Measurements from ENCODE around the gene AFF3. TPM values are rescaled to one million over a fixed set of nuclear protein-coding genes. Genes with fewer than 3 reads are reported as not detected.
A peak's percentile ranks its signal among the peaks of the same experiment; 100 is the strongest.

AFF3 gene
- polyA plus RNA-seq, 1 donor (not counting 4 experiments of a cell fraction or from before 2014, with no cell fraction given): not detected

DNA sequence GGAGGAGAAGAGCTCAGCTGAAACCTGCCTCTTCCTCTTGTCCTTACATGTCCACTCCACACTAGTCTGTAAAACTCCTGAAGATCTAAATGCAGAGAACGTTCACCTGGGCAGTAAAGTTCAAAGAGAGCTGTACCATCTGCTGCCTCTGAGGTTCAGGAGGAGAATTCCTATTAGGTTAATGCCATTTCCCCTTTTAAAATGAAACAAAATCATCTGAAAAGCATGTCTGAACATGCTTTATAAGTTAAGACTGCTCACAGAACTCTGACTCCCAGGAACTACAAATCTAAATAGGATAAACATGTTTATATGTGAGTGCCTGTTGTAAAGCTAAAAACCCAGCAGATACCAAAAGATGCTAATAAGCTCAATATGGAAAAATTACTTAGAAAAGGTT lies 164.4 kb downstream of the AFF3 start:
- H2AFZ ChIP-seq (ENCODE audit: control insufficient read depth, low read length): peak overlapping the region; percentile 73
- H3K4me1 ChIP-seq (ENCODE audit: control insufficient read depth, extremely low read depth, insufficient read depth, low read length): no peaks in the 10 kb centered on the region
- no peak overlapping the region for H3K9ac ChIP-seq (ENCODE audit: control insufficient read depth, extremely low read depth, insufficient read depth, low read length)
- no peak overlapping the region for H3K4me3 ChIP-seq (ENCODE audit: control insufficient read depth in 2 of 3, extremely low read depth in 1 of 3, insufficient read depth in 2 of 3, low read depth in 1 of 3, low read length in 3 of 3)
- DNase-seq (ENCODE audit: low read depth, low spot score): no peak
- no peaks in the 10 kb centered on the region for H3K36me3 ChIP-seq (ENCODE audit: control insufficient read depth in 2 of 2, extremely low read depth in 1 of 2, insufficient read depth in 2 of 2, low read length in 2 of 2)
- H3K27ac ChIP-seq (ENCODE audit: control insufficient read depth, insufficient read depth, low read length): no peak overlapping the region
- H3K79me2 ChIP-seq (ENCODE audit: control insufficient read depth, insufficient read depth, low read length): no peaks in the 10 kb centered on the region
- no peak overlapping the region for H3K4me2 ChIP-seq (ENCODE audit: control insufficient read depth, extremely low read depth, insufficient read depth, low read depth, low read length)
- dilution Hi-C loops (cut with MboI; ENCODE audit: extremely low pct_ligation_motif_present, low sequenced_read_pairs): no loop called here
- no peaks in the 10 kb centered on the region for H3K9me1 ChIP-seq (ENCODE audit: control insufficient read depth, extremely low read depth, insufficient read depth, low read length)
- H3K27me3 ChIP-seq (ENCODE audit: control insufficient read depth, extremely low read depth, insufficient read depth, low read length): no peaks in the 10 kb centered on the region
- H4K20me1 ChIP-seq (ENCODE audit: control insufficient read depth, extremely low read depth, insufficient read depth, low read length): no peaks in the 10 kb centered on the region
- TF ChIP-seq EZH2 (IDR thresholded peaks at IDR 0.05; ENCODE audit: low read length) (no peak), CTCF (optimal IDR thresholded peaks at IDR 0.05 in 1 of 3, IDR thresholded peaks at IDR 0.05 in 1 of 3, conservative IDR thresholded peaks at IDR 0.05 in 1 of 3; ENCODE audit: extremely low read depth in 1 of 3, insufficient read depth in 2 of 3, low read length in 3 of 3) (no peak)
- no peaks in the 10 kb centered on the region for H3K9me3 ChIP-seq (ENCODE audit: control insufficient read depth, low read depth, low read length)
- FAIRE-seq: no peak

DNA sequence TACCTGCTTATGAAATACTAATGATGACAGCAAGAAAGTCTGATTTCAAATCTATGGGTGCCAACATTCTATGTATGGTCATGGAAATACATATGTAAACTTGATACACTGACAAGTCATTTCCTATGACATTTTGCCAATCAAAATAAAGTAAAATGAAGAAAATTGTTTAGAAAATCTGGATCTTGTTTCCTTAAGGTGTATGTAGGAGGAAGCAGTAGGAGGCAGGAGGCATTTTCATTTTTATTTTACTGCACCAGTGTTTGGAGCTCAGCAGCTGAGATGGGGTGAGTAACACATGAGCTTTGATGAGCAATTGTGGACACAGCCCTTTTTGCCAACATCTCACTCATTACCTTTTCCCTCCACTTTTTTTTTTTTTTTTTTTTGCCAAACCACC lies 167.0 kb downstream of the AFF3 start:
- Histone ChIP-seq H3K36me3 (ENCODE audit: control insufficient read depth in 2 of 2, extremely low read depth in 1 of 2, insufficient read depth in 2 of 2, low read length in 2 of 2) (no peaks in the 10 kb centered on the region), H3K9me1 (ENCODE audit: control insufficient read depth, extremely low read depth, insufficient read depth, low read length) (no peaks in the 10 kb centered on the region), H3K27me3 (ENCODE audit: control insufficient read depth, extremely low read depth, insufficient read depth, low read length) (no peaks in the 10 kb centered on the region), H3K27ac (ENCODE audit: control insufficient read depth, insufficient read depth, low read length) (no peak overlapping the region), H4K20me1 (ENCODE audit: control insufficient read depth, extremely low read depth, insufficient read depth, low read length) (no peaks in the 10 kb centered on the region), H3K4me2 (ENCODE audit: control insufficient read depth, extremely low read depth, insufficient read depth, low read depth, low read length) (no peak overlapping the region), H2AFZ (ENCODE audit: control insufficient read depth, low read length) (no peak overlapping the region), H3K4me3 (ENCODE audit: control insufficient read depth in 2 of 3, extremely low read depth in 1 of 3, insufficient read depth in 2 of 3, low read depth in 1 of 3, low read length in 3 of 3) (no peak overlapping the region), H3K9me3 (ENCODE audit: control insufficient read depth, low read depth, low read length) (no peaks in the 10 kb centered on the region), H3K4me1 (ENCODE audit: control insufficient read depth, extremely low read depth, insufficient read depth, low read length) (no peaks in the 10 kb centered on the region), H3K79me2 (ENCODE audit: control insufficient read depth, insufficient read depth, low read length) (no peaks in the 10 kb centered on the region), H3K9ac (ENCODE audit: control insufficient read depth, extremely low read depth, insufficient read depth, low read length) (no peak overlapping the region)
- DNase-seq (ENCODE audit: low read depth, low spot score) (no peak), FAIRE-seq (no peak)
- TF ChIP-seq EZH2 (IDR thresholded peaks at IDR 0.05; ENCODE audit: low read length) (no peak), CTCF (optimal IDR thresholded peaks at IDR 0.05 in 1 of 3, IDR thresholded peaks at IDR 0.05 in 1 of 3, conservative IDR thresholded peaks at IDR 0.05 in 1 of 3; ENCODE audit: extremely low read depth in 1 of 3, insufficient read depth in 2 of 3, low read length in 3 of 3) (no peak)
- dilution Hi-C loops (cut with MboI; ENCODE audit: extremely low pct_ligation_motif_present, low sequenced_read_pairs): no loop called here

All from keratinocyte (primary cell).